Fibroblast of lung (primary cell): ENCODE data around the gene KHDC1L.

Experiments
- CTCF ChIP-seq, 2 donors: IDR thresholded peaks in 1 of 2; conservative IDR thresholded peaks in 1 of 2; 1 replicate in 1 of 2; 2 replicates in 1 of 2; pipeline ENCODE4 v1.5.1; 2011 to 2012; ENCODE audit warnings: low read length in 2 of 2, control low read depth in 1 of 2, inconsistent platforms in 1 of 2, low read depth in 1 of 2, mild to moderate bottlenecking in 1 of 2
- EZH2 ChIP-seq: IDR thresholded peaks from 2 replicates; pipeline ENCODE4 v1.5.1; 2012; ENCODE audit warnings: low read length, control low read depth, mild to moderate bottlenecking; ENCODE audit errors: missing control alignments

- TF ChIP-seq CTCF (conservative IDR thresholded peaks at IDR 0.05 in 1 of 2, IDR thresholded peaks at IDR 0.05 in 1 of 2; ENCODE audit: low read depth in 1 of 2, low read length in 2 of 2): peak; percentile 8 to 13
- TF ChIP-seq EZH2: no peak
Measured at GRCh38 chr6:73262671-73263569, 37.6 kb upstream of the KHDC1L start, which contains the start of gene KHDC1.
